HL-60/S4 (cell line): ENCODE results near the gene CHN1.

Source experiments
- in situ Hi-C: fragments of 300-500 bp; cut with MboI; formaldehyde crosslinking; loops from 2 replicates; pipeline ENCODE4 v1.14.3; 2022; ENCODE audit warnings: low sequenced_read_pairs

The CHN1 gene

DNA sequence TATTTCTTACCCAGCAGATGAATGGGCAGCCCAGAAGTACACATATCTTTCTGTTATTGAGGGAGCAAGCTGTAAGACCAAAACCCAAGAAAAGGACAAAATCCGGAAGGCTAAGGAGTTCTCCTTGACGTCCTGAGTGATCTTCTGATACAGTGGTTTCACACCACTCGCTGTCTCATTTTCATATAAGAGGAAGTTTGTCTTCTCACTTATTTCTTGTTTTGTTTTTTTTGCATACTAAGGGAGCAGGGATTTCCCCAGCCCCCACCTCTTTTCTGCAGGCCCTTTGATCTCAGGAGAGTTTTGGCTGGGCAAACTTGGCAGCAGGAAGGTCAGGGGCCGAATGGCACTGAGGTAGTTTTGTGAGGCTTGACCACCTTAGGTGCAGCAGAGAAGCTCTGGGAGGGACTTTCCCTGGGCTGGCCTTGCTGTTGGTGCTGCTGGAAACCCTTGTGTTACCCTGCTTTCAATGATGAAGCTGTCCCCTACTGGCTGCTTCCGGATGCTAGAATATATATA is 254.2 kb downstream of the CHN1 start:
- in situ Hi-C loops: loop anchor here (25.0 kb wide), 1 partner anchor 236 kb away; no protein-coding TSS in a partner anchor

DNA sequence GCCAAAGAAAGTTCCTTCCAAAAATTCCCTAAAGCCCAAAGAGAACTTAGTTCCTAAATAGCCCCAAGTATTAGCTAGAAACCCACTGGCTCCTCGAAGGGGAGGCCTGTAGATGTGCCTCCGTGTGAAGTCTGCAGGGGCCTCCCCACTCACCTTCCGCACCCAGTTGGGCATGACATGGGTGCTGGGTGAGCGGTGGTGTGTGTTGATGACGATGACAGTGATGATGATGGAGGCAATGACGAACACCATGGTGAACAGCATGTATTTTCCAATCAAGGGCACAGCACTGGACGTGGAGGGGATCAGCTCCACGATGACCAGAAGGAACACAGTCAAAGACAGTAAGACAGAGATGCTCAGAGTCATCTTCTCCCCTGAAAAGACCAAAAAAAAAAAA is 255.4 kb downstream of the CHN1 start:
- in situ Hi-C loops: loop anchor here (25.0 kb wide), 1 partner anchor 238 kb away; no protein-coding TSS in a partner anchor

DNA sequence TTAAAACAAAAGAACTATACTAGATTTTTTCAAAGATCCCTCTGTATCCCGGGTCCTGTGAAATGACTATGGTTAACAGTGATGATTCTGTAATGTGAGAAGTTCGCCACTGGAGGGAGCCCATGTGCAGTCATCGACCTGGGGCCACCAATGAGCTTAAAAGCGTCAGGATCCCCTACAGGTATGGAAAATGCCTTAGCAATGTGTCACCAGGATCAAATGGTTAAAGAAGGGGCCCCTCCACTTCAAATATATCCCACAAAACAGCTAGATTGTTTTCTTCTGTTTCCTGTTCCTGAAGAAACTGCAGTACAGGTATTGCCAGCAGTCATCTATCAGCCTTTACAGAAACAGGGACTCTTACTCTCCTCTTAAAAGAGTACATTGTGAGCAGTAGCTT is 256.2 kb downstream of the CHN1 start:
- in situ Hi-C loops: no loop called here
